ENCODE data around the gene KRTAP5-3.
"Not testable (repeated sequence)": the region's sequence is repeated elsewhere in the genome, so short reads cannot be mapped to it uniquely, and the experiment has no call there.

KRTAP5-3 gene, protein sequence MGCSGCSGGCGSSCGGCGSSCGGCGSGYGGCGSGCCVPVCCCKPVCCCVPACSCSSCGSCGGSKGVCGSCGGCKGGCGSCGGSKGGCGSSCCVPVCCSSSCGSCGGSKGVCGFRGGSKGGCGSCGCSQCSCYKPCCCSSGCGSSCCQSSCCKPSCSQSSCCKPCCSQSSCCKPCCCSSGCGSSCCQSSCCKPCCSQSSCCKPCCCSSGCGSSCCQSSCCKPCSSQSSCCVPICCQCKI

DNA sequence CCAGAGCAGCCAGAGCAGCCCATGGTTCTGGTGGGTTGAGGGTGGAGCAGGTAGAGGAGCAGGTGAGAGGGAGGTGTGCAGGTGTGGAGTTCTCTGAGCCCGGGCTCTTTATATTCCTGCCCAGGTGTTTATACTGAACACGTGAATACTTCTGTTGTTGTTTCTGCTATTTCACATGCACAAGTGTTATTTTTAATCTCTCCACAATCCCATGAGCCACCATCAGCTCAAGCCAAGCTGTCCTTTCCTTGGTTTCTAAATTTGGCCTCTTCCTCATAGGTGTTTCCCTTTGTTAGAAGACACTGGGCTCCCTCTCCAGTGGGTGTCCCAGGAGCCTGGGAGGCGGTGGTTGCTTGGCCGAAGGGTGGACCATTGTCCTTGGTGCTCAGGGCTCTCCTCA is at the start of gene KRTAP5-3:
TSS of gene KRTAP5-3 (minus strand) at position 101 of the 400 bp plus-strand sequence. CDS start at position 23, 78 bp downstream.
- DNase-seq (no peak), ATAC-seq (no peak)

DNA sequence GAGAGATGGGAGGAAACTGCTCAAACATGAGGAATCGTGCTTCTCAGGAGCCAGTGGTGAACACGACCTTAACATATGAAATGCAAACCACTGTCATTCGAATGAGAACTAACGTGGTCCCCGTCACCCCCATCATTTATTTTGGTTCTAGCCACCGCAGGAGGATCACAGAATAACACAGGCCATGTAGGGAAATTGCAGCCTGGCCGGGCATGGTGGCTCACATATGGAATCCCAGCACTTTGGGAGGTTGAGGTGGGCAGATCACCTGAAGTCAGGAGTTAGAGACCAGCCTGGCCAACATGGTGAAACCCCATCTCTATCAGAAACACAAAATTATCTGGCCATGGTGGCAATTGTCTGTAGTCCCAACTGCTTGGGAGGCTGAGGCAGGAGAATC is 48.4 kb upstream of the KRTAP5-3 start:
- no peak for ATAC-seq

DNA sequence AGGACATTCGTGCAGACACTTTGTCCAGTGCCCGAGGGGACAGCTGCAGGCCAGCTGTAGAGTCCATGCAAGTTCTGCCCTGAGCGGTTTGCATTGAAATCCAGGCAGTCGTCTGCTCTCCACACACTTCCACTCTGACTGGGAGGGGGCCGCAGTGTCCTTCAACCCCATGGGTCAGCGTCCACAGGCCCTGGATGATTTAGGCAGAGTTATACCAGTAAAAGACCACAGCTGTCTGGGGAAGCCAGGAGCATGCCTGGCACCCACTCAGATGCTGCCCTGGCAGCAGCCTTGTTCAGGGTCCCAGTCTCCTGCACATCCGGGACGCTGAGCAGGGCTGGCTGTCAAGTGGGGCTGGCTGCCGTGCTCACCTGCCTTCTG is 47.8 kb upstream of the KRTAP5-3 start:
- ATAC-seq (no peak), DNase-seq (no peak)

More for the DNA sequence above, 48.4 kb upstream of the KRTAP5-3 start:
- DNase-seq: no peak

DNA sequence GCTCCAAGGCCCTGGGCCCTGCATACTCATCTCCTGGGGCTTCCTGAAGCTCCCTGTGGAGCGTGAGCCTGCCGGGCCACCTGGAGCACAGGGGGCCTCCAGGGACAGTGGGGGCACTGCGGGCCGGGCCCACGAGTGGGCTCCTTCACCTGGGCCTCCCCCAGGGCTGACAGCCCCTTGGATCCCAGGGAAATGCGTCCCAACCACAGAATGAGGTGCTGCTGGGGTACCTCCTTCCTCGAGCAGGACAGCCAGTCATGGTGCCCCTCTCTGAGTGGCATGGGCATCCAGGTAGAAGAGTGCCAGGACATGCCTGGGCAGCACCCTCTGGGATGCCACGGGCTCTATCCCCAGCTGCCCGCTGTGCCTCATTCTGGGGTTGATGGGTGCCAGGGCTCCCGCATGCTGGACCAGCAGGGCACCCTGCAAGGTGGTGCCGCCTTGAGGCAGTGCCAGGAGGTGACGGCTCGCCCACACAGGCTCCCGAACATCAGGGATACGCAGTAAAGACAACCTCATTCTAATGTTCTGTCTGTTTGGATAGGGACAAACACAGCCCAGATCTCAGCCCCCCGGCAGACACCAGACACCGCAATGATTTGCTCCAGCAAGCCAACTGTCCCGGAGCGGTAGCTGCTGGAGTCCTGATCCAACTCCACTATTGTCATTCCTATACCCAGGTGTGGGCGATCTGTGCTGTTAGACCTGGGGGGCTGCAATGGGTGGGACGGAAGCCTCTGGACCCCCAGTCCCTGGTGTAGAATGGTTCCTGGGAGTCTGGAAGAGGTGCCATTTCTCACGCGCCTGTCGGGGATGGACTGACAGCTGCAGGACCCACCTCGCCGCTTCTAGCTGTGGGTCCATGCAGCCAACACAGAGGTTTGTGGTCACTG is 47.2 kb upstream of the KRTAP5-3 start:
- no peak for DNase-seq

DNA sequence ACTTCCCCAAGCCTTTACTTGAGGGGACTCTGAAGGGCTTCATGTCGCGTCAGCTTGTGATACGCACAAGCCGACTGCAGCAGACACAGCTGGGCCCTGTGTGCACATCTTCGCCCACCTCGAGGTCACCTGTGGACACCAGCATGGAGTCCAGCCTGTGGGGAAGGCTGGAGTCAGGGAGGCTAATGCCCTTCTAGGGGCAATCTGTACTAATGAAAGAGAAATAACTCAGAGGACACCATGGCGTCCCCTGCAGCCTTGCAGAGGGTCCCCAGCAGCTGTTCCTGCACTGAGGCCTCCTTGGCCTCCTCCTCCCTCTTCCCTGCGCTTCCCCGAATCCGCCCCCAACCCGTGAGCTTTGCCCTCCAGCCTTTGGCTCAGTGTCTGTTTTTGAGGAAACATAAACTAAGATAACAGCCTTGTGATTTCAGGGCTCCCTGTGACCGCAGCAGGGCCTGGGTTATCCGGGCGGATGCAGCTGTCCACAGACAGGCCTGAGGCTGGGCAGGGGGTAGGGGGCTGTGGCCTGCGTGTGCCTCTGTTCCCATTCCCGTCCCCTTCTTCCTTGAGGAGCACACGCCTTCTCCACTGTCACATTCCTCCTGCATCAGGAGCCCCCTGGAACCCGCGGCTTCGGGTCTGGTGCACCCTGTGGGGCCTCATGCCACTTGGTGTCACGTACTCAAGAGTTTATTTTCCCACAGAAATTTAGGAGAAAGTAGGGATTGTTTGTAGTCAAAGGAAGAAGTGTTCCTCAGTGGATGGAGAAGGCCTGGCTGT is 46.3 kb upstream of the KRTAP5-3 start:
- DNase-seq (no peak), ATAC-seq (no peak)

More for the DNA sequence above, 47.2 kb upstream of the KRTAP5-3 start:
- no peak for ATAC-seq

DNA sequence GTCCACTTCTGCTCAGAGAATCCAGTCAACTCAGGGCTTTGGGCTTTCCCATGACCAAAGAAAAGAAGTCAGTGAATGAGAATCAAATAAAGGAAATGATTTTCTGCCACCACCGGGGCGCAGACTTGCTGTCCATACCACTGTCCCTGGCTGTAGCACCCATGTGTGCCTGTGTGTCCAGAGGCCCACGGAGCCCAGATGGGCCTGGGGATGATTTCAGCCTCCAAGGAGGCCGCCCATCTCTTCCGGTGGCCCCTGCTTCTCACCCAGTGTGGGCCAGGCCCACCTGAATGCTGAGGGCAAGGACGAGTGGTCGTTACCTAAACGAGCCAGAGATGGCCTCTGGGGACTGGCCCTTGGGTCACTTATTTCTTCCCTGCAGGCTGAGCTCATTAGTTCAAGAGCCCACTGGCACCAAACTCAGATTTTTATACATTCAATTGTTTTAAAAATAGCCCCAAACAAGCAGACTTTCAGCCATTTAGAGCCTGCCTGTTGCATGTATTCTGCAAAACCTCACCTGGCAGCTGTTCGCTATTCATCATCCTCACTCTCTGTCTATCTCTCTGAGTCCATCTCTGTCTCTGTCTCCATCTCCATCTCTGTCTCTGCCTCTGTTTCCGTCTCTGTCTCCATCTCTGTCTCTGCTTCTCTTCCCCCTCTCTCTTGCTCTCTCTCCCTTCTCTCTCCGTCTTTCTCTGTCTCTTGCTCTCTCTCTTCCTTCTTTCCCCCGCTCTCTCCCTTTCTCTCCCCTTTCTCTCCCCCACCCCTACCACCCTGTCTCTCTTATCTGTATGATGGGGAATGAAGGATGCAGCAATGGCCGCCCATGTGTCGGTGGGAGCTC is 45.5 kb upstream of the KRTAP5-3 start:
- no peak for DNase-seq
- ATAC-seq: no peak

DNA sequence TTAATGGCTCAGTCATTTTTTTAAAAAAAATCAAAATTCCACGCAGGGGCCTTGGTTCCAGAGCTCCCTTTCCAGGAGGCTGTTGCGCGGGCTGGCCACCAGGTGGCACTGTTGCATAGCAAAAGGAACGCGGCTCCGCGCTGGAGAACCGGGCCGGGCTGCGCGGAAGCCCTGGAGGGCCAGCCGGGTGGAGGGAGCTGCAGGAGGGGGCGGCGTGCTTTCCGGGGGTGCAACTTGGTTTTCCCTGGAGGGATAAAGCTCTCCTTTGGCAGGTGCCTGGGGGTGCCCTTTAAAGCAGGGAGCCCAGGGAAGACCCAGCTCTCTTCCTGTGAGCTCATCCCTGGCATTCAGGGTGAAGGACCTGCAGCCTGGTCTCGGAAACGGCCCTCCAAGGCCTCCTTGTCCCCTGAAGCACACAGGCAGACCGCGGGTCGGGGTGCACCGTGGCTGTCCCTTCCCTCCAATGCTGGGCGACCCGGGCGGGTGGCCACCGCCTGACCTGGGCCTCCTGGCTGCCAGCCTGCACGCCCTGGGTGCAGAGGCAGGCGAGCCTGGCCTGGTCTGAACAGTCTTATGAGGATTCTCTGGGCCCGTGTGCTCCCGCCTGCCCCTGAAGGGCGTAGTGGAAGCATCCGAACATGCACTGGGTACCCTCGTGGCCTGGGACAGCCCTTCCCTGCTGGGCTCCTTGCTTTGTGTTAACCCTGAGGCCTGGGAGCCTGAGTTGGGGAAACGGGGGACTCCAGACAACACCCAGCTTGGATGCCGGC is 44.7 kb upstream of the KRTAP5-3 start:
- DNase-seq (peak; percentile 83), ATAC-seq (peak; percentile 77)

DNA sequence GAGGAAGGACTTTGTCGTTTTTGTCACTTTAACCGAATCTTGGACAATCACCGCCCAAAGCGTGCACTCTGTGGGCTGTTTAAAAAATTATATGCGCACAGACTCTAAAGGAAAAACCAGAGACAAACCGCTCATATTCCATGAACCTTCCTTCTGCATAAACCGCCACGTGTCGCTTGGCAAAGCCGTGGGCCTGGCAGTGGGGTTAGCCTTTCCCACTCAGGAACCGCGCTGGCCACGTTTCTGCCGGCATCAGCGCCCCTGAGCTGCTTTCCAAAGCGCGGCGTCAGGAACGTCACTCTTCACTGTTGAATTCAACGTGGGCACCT is 44.1 kb upstream of the KRTAP5-3 start:
- ATAC-seq (no peak), DNase-seq (no peak)

DNA sequence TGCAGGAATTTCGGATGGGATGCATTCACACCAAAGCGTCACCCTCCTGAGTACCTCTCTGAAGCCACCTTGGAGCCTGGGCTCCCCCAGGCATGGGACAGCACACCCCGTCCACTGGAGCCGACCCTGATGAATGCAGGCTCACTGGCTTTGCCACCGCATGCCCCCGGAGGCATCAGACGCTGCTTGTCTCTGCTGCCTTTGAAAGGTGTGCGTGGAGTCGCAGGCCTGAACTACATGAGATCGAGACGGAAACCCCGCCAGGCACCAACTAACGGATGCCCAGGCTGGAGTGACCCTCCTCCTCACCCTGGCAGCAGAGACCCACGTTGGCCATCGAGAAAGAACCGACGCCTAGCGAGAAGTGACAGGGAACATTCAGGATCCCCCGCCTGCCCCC is 43.8 kb upstream of the KRTAP5-3 start:
- DNase-seq: no peak

DNA sequence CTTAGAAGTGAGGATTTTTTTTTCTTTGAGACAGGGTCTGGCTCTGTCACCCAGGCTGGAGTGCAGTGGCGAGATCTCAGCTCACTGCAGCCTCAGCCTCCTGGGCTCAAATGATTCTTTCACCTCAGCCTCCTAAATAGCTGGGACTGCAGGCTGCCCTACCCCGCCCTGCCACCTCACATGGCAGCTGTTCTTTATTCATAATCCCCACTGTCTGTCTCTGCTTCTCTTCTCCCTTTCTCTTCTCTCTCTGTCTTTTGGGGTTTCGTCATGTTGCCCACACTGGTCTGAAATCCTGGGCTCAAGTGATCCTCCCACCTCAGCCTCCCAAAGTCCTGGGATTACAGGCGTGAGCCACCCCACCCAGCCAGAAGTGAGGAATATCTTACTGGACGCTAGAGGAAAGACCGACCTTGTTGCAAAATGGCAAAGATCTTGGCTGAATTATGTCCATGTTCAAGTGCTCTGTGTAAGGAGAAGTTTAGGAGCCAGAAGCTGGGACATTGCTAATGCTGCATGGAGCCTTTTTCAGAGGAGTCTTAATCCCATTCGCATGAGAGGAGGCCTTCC is 43.2 kb upstream of the KRTAP5-3 start:
- ATAC-seq (no peak), DNase-seq (no peak)

More for the DNA sequence above, 43.8 kb upstream of the KRTAP5-3 start:
- ATAC-seq: no peak

DNA sequence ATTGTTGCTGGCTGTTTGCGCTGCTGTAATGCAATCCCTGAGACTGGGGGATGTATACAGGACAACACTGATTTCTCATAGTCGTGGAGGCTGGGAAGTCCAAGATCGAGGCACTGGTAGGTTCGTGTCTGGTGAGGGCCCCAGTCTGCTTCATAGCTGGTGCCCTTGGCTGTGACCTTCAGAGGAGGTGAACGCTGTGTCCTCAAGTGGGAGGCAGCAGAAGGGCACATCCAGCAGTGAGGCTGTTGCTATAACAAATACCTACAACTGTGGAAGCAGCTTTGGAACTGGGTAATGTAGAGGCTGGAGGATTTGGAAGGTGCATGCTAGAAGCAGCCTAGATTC is 42.6 kb upstream of the KRTAP5-3 start:
- no peak for DNase-seq

DNA sequence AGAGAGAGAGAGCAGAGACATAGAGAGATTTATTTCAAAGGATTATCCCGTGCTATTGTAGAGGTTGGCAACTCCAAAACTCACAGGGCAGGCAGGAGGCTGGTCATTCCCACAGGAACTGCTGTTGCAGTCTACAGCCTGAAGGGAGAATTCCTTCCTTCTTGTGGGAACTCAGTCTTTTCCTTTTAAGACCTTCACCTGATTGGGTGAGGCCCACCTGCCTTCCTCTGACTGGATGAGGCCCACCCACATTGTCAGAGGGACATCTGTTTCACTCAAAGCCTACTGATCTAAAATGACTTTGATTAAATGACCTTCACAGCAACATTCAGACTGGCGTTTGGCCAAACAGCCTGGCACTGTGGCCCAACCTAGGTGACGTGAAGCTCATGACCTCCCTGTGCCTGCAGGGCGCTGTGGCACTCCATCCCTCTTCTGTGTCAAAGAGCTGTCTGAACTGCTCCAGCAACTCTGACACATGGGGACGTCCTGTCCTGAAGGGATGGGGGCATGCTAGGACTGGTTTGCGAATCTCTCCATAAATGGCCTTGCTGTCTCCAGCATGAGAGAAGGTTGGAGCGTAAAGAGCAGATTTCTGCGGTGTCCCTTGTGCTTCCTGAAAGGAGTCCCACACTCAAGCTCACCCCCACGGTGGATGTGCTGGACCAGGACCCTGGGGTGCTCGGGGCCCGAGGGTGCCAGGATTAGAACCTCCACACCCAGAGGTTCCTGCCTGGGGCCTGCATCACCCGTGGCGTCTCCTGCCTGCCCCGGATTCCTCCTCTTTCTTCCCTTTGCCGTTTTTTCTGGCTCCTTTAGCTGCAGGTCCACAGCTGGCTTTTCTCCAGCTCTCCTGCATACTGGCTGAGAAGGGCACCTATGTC is 42.0 kb upstream of the KRTAP5-3 start:
- ATAC-seq: no peak

More for the DNA sequence above, 42.6 kb upstream of the KRTAP5-3 start:
- ATAC-seq: no peak

DNA sequence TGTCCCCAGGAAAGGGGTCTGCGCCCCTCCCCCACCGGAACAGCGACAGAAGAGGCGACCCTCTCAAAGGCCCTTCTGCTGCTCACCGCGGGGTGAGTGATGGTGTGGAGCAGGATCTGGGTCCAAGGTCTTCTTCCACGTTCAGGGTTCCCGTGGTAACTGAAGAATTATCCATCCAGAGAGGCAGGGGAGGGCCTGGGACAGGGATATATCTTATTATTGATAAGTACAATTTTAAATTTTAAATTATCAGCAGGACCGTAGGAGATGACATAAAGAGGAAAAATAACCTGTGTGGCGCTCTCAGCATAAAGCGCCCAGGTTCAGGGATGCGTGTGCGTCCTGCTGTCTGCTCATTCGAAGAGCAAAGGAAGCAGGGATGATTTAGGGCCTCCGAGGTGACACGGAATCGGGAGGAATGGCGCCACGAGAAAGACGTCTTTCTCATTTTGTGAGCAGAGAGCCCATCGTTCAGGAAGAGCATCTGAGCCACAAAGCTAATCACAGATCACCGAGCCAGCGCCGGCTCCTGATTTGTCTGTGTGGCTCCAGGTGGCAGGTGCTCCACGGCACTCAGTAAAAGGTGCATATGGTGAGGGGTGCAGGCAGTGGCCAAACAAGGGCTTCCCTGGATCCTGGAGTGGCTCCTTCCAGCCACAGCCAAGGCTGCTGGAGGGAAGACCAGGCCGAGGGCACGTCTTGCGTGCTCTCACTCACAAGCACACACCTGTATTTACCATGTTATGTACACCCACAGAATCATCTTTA is 40.6 kb upstream of the KRTAP5-3 start:
- ATAC-seq (no peak), DNase-seq (no peak)

More for the DNA sequence above, 42.0 kb upstream of the KRTAP5-3 start:
- DNase-seq: no peak

DNA sequence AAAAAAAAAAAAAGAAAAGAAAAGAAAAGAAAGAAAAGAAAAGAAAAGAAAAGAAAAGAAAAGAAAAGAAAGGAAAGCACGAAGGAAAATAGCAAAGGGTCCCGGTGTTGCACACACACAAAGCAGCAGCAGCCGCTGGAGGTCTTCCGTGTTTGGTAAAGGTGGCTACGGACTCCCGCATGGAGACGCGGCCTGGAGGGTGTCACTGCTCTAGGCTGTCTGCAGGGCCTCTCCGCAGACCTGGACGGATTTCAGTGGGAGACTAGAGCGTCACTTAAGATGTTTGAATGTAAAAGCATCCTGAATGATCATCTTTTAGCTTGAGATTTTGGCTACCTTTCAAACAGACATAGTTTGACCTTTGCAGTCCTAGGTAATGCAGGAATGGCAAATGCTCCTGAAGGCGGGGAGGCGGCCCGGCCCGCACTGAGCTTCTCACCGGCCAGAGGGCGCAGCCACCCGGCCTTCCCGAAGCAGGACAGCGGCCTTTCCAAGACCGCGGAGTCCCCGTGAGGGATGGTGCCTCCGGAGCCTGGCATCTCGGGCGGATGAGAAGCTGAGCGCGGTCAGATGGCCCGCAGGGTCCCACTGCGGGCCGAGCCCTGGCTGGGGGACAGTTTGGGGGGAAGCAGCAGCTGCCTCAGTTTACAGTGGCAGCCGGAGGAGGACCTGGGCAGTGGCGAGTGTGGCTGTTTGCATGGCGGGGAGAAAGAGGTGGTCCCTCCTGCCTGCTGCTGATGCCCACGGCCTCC is 39.8 kb upstream of the KRTAP5-3 start:
- DNase-seq (no peak), ATAC-seq (no peak)

DNA sequence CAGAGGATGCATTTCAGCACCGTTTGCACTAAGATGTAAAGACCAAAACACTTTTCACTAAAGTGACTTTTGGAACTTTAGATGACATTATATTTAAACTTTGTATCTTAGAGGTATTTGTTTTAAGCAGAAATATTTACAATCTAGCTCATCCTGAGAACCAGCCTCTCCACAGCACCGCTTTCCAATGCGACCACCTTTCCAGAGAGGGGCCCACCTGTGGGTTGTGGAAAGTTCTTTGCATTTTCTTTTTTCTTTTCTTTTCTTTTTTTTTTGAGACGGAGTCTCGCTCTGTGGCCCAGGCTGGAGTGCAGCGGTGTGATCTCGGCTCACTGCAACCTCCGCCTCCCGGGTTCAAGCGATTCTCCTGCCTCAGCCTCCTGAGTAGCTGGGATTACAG is 38.3 kb upstream of the KRTAP5-3 start:
- DNase-seq, ATAC-seq: not testable (repeated sequence)

DNA sequence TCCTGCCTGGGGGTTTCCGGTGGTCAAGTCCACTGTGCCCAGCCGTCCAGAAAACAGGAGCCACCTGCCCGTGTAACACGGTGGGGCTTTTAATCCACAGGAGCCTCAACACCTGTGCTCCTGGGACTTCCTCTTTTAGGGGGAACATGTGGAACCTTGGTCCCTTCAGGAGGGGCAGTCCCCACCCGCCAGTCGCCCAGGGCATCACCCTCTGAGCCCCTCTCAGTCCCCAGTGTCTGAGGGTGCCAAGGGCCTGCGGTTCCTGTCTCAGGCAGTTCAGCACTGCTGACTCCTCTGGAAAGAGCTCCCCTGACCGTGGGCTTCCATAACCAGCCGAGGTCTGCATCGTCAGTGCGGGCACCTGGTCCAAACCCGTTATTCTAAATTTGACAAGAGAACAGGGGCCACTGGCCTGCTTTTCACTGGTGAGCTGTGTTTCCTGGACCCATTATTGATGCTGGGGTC is 37.1 kb upstream of the KRTAP5-3 start:
- ATAC-seq (no peak), DNase-seq (no peak)

DNA sequence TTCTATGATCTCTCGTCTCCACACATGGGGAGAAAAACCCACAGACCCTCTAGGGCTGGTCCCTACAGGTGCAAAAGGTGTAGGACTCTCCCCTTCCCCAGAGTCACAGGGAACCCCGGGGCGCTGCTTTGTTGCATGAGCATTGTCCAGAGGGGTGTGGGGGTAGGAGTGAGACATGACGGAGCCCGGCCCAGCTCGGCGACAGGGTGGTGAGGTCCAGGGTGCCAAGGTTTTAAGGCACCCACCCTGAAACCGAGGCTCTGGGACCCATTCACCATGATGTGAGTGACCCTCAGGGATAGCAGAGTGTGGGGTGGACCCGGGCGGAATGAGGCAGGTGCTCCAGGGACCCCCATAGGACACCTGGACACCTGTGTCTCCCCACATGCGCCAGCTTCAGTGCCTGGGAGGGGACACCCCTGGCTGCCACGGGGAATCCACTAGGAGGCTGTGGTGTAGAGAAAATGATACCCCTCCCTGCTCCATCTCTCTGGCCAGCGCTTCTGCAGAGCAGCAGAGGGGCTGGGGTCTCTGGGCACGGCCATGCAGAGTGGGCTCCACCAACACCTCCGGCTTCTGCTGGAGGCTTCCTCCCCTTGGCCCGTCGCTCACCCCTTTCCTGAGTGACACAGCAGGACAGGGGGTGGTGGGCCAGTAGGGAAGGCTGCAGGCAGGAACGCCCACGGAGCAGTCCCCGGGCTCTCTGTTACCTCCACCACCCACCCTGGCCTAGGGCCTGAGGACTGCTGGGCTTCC is 36.5 kb upstream of the KRTAP5-3 start:
- DNase-seq (no peak), ATAC-seq (no peak)
